ENCODE measurements around the gene STRIP1. TPM values are rescaled to one million over a fixed set of nuclear protein-coding genes. Genes with fewer than 3 reads are reported as not detected.

The STRIP1 gene
- total and polyA plus RNA-seq, 12 donors, result 22.3 to 47.9 (median 30.2) TPM

GRCh38 chr1:109990302-109990653 is 44.1 kb upstream of the STRIP1 start:
- WGBS, 4 donors, result 50 to 84% (median 73%) methylated on average over 2 of the region's 2 CpGs
- no peaks in the 10 kb centered on the region for H3K27me3 ChIP-seq
- DNase-seq, result no peak
- H3K36me3 ChIP-seq (replicated peaks in 1 of 2), result no peaks in the 10 kb centered on the region
- H3K9me3 ChIP-seq (replicated peaks in 1 of 3), result no peaks in the 10 kb centered on the region
- H3K27ac ChIP-seq, result no peak overlapping the region
- TF ChIP-seq POLR2A (IDR thresholded peaks at IDR 0.05) (no peak), CTCF (IDR thresholded peaks at IDR 0.05) (no peak)
- peaks cover 47 to 67% of the 10 kb centered on the region in 2 donors for H3K4me1 ChIP-seq (replicated peaks in 1 of 2)
- H3K4me3 ChIP-seq, result no peak overlapping the region
- intact Hi-C loops (cut with DNase I), result no loop called here

GRCh38 chr1:109991400-109991925 is 43.0 kb upstream of the STRIP1 start:
- intact Hi-C loops (cut with DNase I), result no loop called here
- Histone ChIP-seq H3K4me3 (no peak overlapping the region), H3K36me3 (replicated peaks in 1 of 2) (no peaks in the 10 kb centered on the region), H3K4me1 (replicated peaks in 1 of 2) (peaks cover 35 to 63% of the 10 kb centered on the region in 2 donors), H3K27ac (no peak overlapping the region), H3K27me3 (no peaks in the 10 kb centered on the region), H3K9me3 (replicated peaks in 1 of 3) (no peaks in the 10 kb centered on the region)
- 77 to 92% (median 86%) methylated on average over 5 of the region's 5 CpGs for WGBS, 4 donors
- no peak for TF ChIP-seq POLR2A (IDR thresholded peaks at IDR 0.05)
- no peak for TF ChIP-seq CTCF (IDR thresholded peaks at IDR 0.05)
- no peak for DNase-seq

GRCh38 chr1:109993885-109994284 is 40.5 kb upstream of the STRIP1 start:
- H3K36me3 ChIP-seq (replicated peaks in 1 of 2), result no peaks in the 10 kb centered on the region
- H3K27ac ChIP-seq, result peak overlapping the region in 1 of 5 donors; percentile 10
- no peaks in the 10 kb centered on the region for H3K9me3 ChIP-seq (replicated peaks in 1 of 3)
- H3K4me3 ChIP-seq, result no peak overlapping the region
- peaks cover 22 to 53% of the 10 kb centered on the region in 2 donors for H3K4me1 ChIP-seq (replicated peaks in 1 of 2)
- TF ChIP-seq CTCF (IDR thresholded peaks at IDR 0.05), result no peak
- no peak for TF ChIP-seq POLR2A (IDR thresholded peaks at IDR 0.05)
- H3K27me3 ChIP-seq, result no peaks in the 10 kb centered on the region
- intact Hi-C loops (cut with DNase I), result no loop called here
- no peak for DNase-seq
- WGBS, 4 donors, result 70 to 74% (median 71%) methylated on average over 3 of the region's 3 CpGs

- Histone ChIP-seq H3K9me3 (replicated peaks in 1 of 3) (no peaks in the 10 kb centered on the region), H3K27me3 (no peaks in the 10 kb centered on the region), H3K36me3 (replicated peaks in 1 of 2) (no peaks in the 10 kb centered on the region), H3K27ac (peak overlapping the region in 1 of 5 donors; percentile 10), H3K4me3 (no peak overlapping the region), H3K4me1 (replicated peaks in 1 of 2) (peaks cover 22 to 53% of the 10 kb centered on the region in 2 donors)
- DNase-seq, result no peak
- 52 to 65% (median 61%) methylated on average over 1 of the region's 1 CpG for WGBS, 4 donors
- intact Hi-C loops (cut with DNase I), result no loop called here
- TF ChIP-seq CTCF (IDR thresholded peaks at IDR 0.05), result no peak
- no peak for TF ChIP-seq POLR2A (IDR thresholded peaks at IDR 0.05)
Observed at GRCh38 chr1:109994654-109995053, 39.8 kb upstream of the STRIP1 start.
